HepG2 (cell line): Measurements from ENCODE around the gene PLIN5. TPM values are rescaled to one million over a fixed set of nuclear protein-coding genes. Genes with fewer than 3 reads are reported as not detected.

Source experiments
- ATAC-seq: fragments of 200-7000 bp; cut with Tn5 transposase; 3 replicates; pipeline ENCODE4 v1.9.1; 2020; ENCODE audit warnings: mild to moderate bottlenecking, moderate library complexity
- BruUV-seq: library from RNA; stranded (reverse); fragments of 400-500 nt; replicated peaks from 2 replicates; lab custom pipeline; 2021; lab: Mats Ljungman, UMichigan
- CTCF ChIA-PET: fragments of 300-600 bp; formaldehyde crosslinking; extraction: SDS; loops from one replicate; lab custom pipeline; 2021; ENCODE audit warnings: low total read pairs, inconsistent platforms, low intra/inter-chr PET ratio; lab: Yijun Ruan, JAX
- POLR2A ChIA-PET: fragments of 350-600 bp; sonication (Branson Sonifier 250); formaldehyde crosslinking; loops from one replicate; lab custom pipeline; 2020; ENCODE audit warnings: antibody characterized with exemption, inconsistent platforms; lab: Yijun Ruan, JAX
- DNase-seq: peaks from one replicate; pipeline ENCODE4 v3.0.0-alpha.2; 2015; ENCODE audit warnings: low spot score
- FAIRE-seq: peaks from 3 replicates; lab custom pipeline; 2011; peaks lifted over from hg19 to GRCh38; lab: Jason Lieb, UNC
- H2AFZ ChIP-seq: one replicate; pipeline ENCODE4 v1.6.1; 2011; ENCODE audit warnings: low read length, inconsistent platforms
- H3K27ac ChIP-seq: fragments of 300-600 bp; 3 replicates; pipeline ENCODE4 v1.8.0; 2011; ENCODE audit warnings: mixed run types, mild to moderate bottlenecking, mixed read lengths, low read length, inconsistent platforms; ENCODE audit not compliant: insufficient read depth; ENCODE audit errors: extremely low read length
- H3K27me3 ChIP-seq, 2 experiments: fragments of 200-600 bp in 1 of 2; 2 replicates in 1 of 2; 3 replicates in 1 of 2; pipeline versions ENCODE4 v1.6.0 to v1.8.0; 2011; ENCODE audit warnings: low read length in 2 of 2, mild to moderate bottlenecking in 2 of 2, moderate library complexity in 2 of 2, inconsistent platforms in 1 of 2; ENCODE audit not compliant: insufficient read depth in 2 of 2, control insufficient read depth in 1 of 2
- H3K36me3 ChIP-seq, 2 experiments: fragments of 200-600 bp in 1 of 2; replicated peaks in 1 of 2; 2 replicates in 1 of 2; 3 replicates in 1 of 2; pipeline versions ENCODE4 v1.5.1 to v1.8.0; 2011; ENCODE audit warnings: low read length in 2 of 2, inconsistent platforms in 1 of 2; ENCODE audit not compliant: insufficient read depth in 2 of 2, control insufficient read depth in 1 of 2
- H3K4me1 ChIP-seq: 2 replicates; pipeline ENCODE4 v1.5.1; 2012; ENCODE audit warnings: low read length, inconsistent platforms; ENCODE audit not compliant: insufficient read depth
- H3K4me2 ChIP-seq: 2 replicates; pipeline ENCODE4 v1.6.0; 2011; ENCODE audit warnings: low read depth, low read length, inconsistent platforms
- H3K4me3 ChIP-seq, 3 experiments: fragments of 200-600 bp in 1 of 3; sonication (generic), shearing (Covaris generic) in 1 of 3; replicated peaks in 1 of 3; 2 replicates each; pipeline ENCODE4 v1.5.1; 2011 to 2016; ENCODE audit warnings: low read length in 3 of 3, inconsistent platforms in 2 of 3, low read depth in 2 of 3, mild to moderate bottlenecking in 2 of 3, control low read depth in 1 of 3, mixed read lengths in 1 of 3; ENCODE audit not compliant: insufficient read depth in 1 of 3
- H3K79me2 ChIP-seq: one replicate; pipeline ENCODE4 v1.6.1; 2011; ENCODE audit warnings: low read length, inconsistent platforms; ENCODE audit not compliant: insufficient read depth
- H3K9ac ChIP-seq: 2 replicates; pipeline ENCODE4 v1.6.0; 2011; ENCODE audit warnings: mild to moderate bottlenecking, low read depth, low read length, inconsistent platforms; ENCODE audit not compliant: insufficient read depth
- H3K9me3 ChIP-seq: 2 replicates; pipeline ENCODE4 v1.5.1; 2012; ENCODE audit warnings: mild to moderate bottlenecking, low read length
- H4K20me1 ChIP-seq: 2 replicates; pipeline ENCODE4 v1.6.0; 2011; ENCODE audit warnings: inconsistent platforms, mild to moderate bottlenecking, low read length, moderate library complexity; ENCODE audit not compliant: insufficient read depth
- ATF7 ChIP-seq, 2 experiments: fragments of 450-650 bp in 1 of 2; sonication (generic) in 1 of 2; formaldehyde crosslinking in 1 of 2; IDR thresholded peaks; 2 replicates each; pipeline versions ENCODE4 v1.4.0 to v1.6.1; 2016 to 2020; ENCODE audit warnings: antibody characterized with exemption in 1 of 2, mild to moderate bottlenecking in 1 of 2, missing genetic modification reagents in 1 of 2
- CEBPB ChIP-seq: IDR thresholded peaks from 2 replicates; pipeline ENCODE4 v1.6.1; 2011; ENCODE audit warnings: low read depth, low read length, improper control_type of control experiment, borderline replicate concordance
- ISL2 ChIP-seq: sonication (generic); formaldehyde crosslinking; IDR thresholded peaks from 2 replicates; pipeline ENCODE4 v1.5.0; 2020; ENCODE audit warnings: missing genetic modification reagents
- ZMYM3 ChIP-seq: sonication (generic); formaldehyde crosslinking; IDR thresholded peaks from 2 replicates; pipeline ENCODE4 v1.5.1; 2020; ENCODE audit warnings: mild to moderate bottlenecking, missing genetic modification reagents
- ZNF629 ChIP-seq: sonication (generic); formaldehyde crosslinking; conservative IDR thresholded peaks from 2 replicates; pipeline ENCODE4 v1.5.0; 2020; ENCODE audit warnings: missing genetic modification reagents
- ZNF83 ChIP-seq: sonication (generic); formaldehyde crosslinking; IDR thresholded peaks from 2 replicates; pipeline ENCODE4 v1.4.0; 2020; ENCODE audit warnings: missing genetic modification reagents, mild to moderate bottlenecking, borderline replicate concordance
- WGBS: methylation state at CpG from one replicate; pipeline ENCODE4 v1.1.6; 2017; ENCODE audit warnings: low lambda C conversion rate; 5-methylcytosine and 5-hydroxymethylcytosine counted together
- in situ Hi-C: cut with HindIII; loops from 2 replicates; pipeline ENCODE4 v1.10.0; 2017; ENCODE audit warnings: low pct_unique_long_range_greater_than_20kb; ENCODE audit not compliant: extremely low pct_ligation_motif_present
- intact Hi-C: fragments of 100-400 bp; cut with micrococcal nuclease; formaldehyde crosslinking; loops from one replicate; pipeline ENCODE4 v1.10.0; 2022; ENCODE audit not compliant: unreplicated experiment
- polyA plus RNA-seq, 8 experiments: library from polyadenylated mRNA; depleted of rRNA in 3 of 8; stranded (reverse) in 7 of 8; unstranded in 1 of 8; fragments of >200 nt; fragmentation: Illumina TruSeq in 4 of 8; extraction: Trizol in 4 of 8; gene quantifications; 2 replicates each; pipeline versions ENCODE4 v1.2.1 to v1.2.3, GENCODE V29; 2011 to 2016; ENCODE audit warnings: low read depth in 4 of 8, missing spikeins in 1 of 8, mixed read lengths in 1 of 8; ENCODE audit not compliant: insufficient read depth in 1 of 8
- total RNA-seq, 5 experiments: library from RNA; depleted of rRNA; stranded (reverse); fragments of >200 nt; fragmentation: Illumina TruSeq; extraction: Trizol; gene quantifications; 2 replicates each; pipeline ENCODE4 v1.2.3, GENCODE V29; 2016; ENCODE audit warnings: low read depth in 1 of 5
- TF ChIP-seq, protein P1 (sequence below): sonication (generic); formaldehyde crosslinking; IDR thresholded peaks from 2 replicates; pipeline ENCODE4 v1.5.0; 2020; ENCODE audit warnings: missing genetic modification reagents
- TF ChIP-seq, protein P2 (sequence below): sonication (generic); formaldehyde crosslinking; conservative IDR thresholded peaks from 2 replicates; pipeline ENCODE4 v1.8.0; 2022; ENCODE audit warnings: low read depth, missing genetic modification reagents
- TF ChIP-seq, protein P3 (sequence below): sonication (generic); formaldehyde crosslinking; IDR thresholded peaks from 2 replicates; pipeline ENCODE4 v1.4.0; 2020; ENCODE audit warnings: mild to moderate bottlenecking, missing genetic modification reagents

Gene PLIN5
- total and polyA plus RNA-seq, 2 of the 13 experiments (the other 11 are each of a cell fraction or from before 2014, with no cell fraction given), result 1.8 to 4.8 TPM

DNA sequence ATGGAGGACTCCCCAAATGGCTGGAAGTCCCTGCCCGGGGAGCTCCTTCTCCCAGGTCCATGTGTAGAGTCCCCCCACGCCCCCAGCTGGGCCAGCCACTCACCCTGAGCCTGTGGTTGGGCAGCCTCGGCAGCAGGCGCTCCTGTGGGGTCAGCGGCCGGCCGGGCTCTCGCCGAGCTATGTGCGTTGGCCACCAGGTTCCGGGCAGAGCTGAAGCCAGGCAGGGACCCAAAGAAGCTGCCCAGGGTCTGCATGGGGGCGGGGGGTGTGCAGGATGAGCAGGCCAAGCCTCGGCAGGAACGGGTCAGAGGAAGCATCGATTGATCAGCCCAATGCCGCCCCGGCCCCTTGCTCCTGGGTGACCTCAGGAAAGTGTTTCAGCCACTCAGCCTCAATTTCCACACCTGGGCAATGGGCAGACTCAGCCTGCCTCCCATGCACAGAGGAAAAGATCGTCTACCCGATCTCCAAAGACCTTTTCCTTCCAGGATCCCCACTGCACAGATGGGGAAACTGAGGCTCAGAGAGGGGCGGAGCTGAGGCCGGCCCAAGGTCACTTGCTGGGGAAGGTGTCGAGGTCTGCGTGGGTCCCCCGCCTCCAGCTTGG, 17.5 kb downstream of the PLIN5 start:
- CTCF ChIA-PET, result no interaction called here

DNA sequence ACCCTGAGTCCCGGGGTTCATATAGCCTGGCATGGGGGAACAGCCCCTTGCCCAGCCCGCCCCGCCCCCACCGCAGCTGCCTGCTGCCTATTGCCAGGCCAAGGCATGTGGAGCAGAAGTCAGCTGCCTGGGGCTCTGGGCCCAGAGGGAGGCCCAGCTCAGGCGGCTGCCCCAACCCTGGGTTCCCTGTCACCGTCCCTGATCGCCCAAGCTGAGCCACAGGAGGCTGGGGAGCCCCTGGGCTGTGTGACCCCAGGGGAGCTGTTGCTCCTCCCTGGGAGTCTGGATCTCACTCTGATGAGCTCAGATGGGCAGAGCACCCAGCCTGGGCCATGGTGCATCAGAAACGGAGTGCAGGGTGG, 18.1 kb downstream of the PLIN5 start:
- H3K27me3 ChIP-seq, result no peaks in the 10 kb centered on the region
- ChIA-PET POLR2A (interaction anchor here (0.5 to 1.9 kb wide), 3 partner anchors 18 to 261 kb away, joined by 4 to 9 read pairs (median 9); partner anchors contain the start of genes LRG1 and PLIN5), CTCF (no interaction called here)
- H3K4me1 ChIP-seq, result peaks cover 47% of the 10 kb centered on the region
- H3K4me2 ChIP-seq, result no peak overlapping the region
- DNase-seq (no peak), FAIRE-seq (no peak), ATAC-seq (no peak)
- no peaks in the 10 kb centered on the region for H4K20me1 ChIP-seq
- no peak overlapping the region for H3K9ac ChIP-seq
- no peaks in the 10 kb centered on the region for H3K9me3 ChIP-seq
- no peak overlapping the region for H3K4me3 ChIP-seq
- in situ Hi-C loops (no loop called here), intact Hi-C loops (no loop called here)
- H3K27ac ChIP-seq, result no peak overlapping the region
- 75% methylated on average over 2 of the region's 8 CpGs for WGBS
- H3K36me3 ChIP-seq, result no peaks in the 10 kb centered on the region
- no TSS peak for BruUV-seq
- H3K79me2 ChIP-seq, result no peaks in the 10 kb centered on the region
- H2AFZ ChIP-seq, result no peak overlapping the region
- TF ChIP-seq ISL2 (CRISPR knock-in tag) (no peak), CEBPB (no peak), ZNF83 (CRISPR knock-in tag) (no peak)
- TF ChIP-seq, protein P1, sequence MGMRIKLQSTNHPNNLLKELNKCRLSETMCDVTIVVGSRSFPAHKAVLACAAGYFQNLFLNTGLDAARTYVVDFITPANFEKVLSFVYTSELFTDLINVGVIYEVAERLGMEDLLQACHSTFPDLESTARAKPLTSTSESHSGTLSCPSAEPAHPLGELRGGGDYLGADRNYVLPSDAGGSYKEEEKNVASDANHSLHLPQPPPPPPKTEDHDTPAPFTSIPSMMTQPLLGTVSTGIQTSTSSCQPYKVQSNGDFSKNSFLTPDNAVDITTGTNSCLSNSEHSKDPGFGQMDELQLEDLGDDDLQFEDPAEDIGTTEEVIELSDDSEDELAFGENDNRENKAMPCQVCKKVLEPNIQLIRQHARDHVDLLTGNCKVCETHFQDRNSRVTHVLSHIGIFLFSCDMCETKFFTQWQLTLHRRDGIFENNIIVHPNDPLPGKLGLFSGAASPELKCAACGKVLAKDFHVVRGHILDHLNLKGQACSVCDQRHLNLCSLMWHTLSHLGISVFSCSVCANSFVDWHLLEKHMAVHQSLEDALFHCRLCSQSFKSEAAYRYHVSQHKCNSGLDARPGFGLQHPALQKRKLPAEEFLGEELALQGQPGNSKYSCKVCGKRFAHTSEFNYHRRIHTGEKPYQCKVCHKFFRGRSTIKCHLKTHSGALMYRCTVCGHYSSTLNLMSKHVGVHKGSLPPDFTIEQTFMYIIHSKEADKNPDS (CRISPR knock-in tag), result no peak
- TF ChIP-seq, protein P2, sequence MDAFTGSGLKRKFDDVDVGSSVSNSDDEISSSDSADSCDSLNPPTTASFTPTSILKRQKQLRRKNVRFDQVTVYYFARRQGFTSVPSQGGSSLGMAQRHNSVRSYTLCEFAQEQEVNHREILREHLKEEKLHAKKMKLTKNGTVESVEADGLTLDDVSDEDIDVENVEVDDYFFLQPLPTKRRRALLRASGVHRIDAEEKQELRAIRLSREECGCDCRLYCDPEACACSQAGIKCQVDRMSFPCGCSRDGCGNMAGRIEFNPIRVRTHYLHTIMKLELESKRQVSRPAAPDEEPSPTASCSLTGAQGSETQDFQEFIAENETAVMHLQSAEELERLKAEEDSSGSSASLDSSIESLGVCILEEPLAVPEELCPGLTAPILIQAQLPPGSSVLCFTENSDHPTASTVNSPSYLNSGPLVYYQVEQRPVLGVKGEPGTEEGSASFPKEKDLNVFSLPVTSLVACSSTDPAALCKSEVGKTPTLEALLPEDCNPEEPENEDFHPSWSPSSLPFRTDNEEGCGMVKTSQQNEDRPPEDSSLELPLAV (CRISPR knock-in tag), result no peak
- TF ChIP-seq, protein P3, sequence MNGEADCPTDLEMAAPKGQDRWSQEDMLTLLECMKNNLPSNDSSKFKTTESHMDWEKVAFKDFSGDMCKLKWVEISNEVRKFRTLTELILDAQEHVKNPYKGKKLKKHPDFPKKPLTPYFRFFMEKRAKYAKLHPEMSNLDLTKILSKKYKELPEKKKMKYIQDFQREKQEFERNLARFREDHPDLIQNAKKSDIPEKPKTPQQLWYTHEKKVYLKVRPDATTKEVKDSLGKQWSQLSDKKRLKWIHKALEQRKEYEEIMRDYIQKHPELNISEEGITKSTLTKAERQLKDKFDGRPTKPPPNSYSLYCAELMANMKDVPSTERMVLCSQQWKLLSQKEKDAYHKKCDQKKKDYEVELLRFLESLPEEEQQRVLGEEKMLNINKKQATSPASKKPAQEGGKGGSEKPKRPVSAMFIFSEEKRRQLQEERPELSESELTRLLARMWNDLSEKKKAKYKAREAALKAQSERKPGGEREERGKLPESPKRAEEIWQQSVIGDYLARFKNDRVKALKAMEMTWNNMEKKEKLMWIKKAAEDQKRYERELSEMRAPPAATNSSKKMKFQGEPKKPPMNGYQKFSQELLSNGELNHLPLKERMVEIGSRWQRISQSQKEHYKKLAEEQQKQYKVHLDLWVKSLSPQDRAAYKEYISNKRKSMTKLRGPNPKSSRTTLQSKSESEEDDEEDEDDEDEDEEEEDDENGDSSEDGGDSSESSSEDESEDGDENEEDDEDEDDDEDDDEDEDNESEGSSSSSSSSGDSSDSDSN (CRISPR knock-in tag), result no peak

More for the DNA sequence above, 17.5 kb downstream of the PLIN5 start:
- no peak for ATAC-seq
- no peaks in the 10 kb centered on the region for H3K27me3 ChIP-seq
- H3K9me3 ChIP-seq, result no peaks in the 10 kb centered on the region
- peak overlapping the region; percentile 60 for H3K4me2 ChIP-seq
- H3K27ac ChIP-seq, result no peak overlapping the region
- in situ Hi-C loops, result no loop called here
- POLR2A ChIA-PET, result interaction anchor here (0.8 to 1.9 kb wide), 5 partner anchors 8 to 103 kb away, joined by 3 to 9 read pairs (median 7); partner anchors contain the start of genes HDGFL2, LRG1 and PLIN5
- intact Hi-C loops, result no loop called here
- peaks cover 53% of the 10 kb centered on the region for H3K4me1 ChIP-seq
- no peak overlapping the region for H2AFZ ChIP-seq
- no peaks in the 10 kb centered on the region for H3K79me2 ChIP-seq
- TF ChIP-seq ZMYM3, result peak; percentile 74; the same call in 1 of the 2 replicates
- peak; percentile 92 for TF ChIP-seq ZNF629 (CRISPR knock-in tag)
- no peak for TF ChIP-seq ATF7 (IDR thresholded peaks at IDR 0.05)
- TF ChIP-seq ATF7 (CRISPR knock-in tag; IDR thresholded peaks at IDR 0.05), result no peak
- TF ChIP-seq, all 625 proteins: peak for 2
- no peak for FAIRE-seq
- H3K4me3 ChIP-seq, result peak overlapping the region in 1 of 3 experiments; percentile 52; a peak in 1 of 6 replicates
- H3K9ac ChIP-seq, result no peak overlapping the region
- no peaks in the 10 kb centered on the region for H4K20me1 ChIP-seq
- WGBS, result 93% methylated on average over 3 of the region's 24 CpGs
- H3K36me3 ChIP-seq, result no peaks in the 10 kb centered on the region
- DNase-seq, result no peak
- no TSS peak for BruUV-seq
